Measurements from ENCODE around the gene ADD2. TPM values are rescaled to one million over a fixed set of nuclear protein-coding genes. Genes with fewer than 3 reads are reported as not detected.

Gene ADD2
- total and polyA plus RNA-seq, 2 experiments from 2014 or later, result 34.6 to 223 TPM

GRCh38 chr2:70612574-70612973, 155.4 kb downstream of the ADD2 start:
- no peak for DNase-seq (ENCODE audit: low spot score)
- H3K4me1 Mint-ChIP-seq, result peaks cover 11% of the 10 kb centered on the region; the same call in 2 of the 3 replicates
- Histone ChIP-seq H3F3A (replicated peaks; ENCODE audit: low read depth) (no peaks in the 10 kb centered on the region), H3K4me1 (ENCODE audit: insufficient read depth) (no peaks in the 10 kb centered on the region), H3K36me3 (ENCODE audit: insufficient read depth) (no peaks in the 10 kb centered on the region), H3K27me3 (ENCODE audit: insufficient read depth) (no peaks in the 10 kb centered on the region), H2AFZ (no peak overlapping the region), H3K4me3 (no peak overlapping the region), H3K79me2 (replicated peaks; ENCODE audit: insufficient read depth) (no peaks in the 10 kb centered on the region), H3K27ac (ENCODE audit: low read depth) (no peak overlapping the region), H4K20me1 (replicated peaks; ENCODE audit: insufficient read depth) (no peaks in the 10 kb centered on the region), H3K4me2 (no peak overlapping the region), H3K9me2 (ENCODE audit: insufficient read depth) (no peaks in the 10 kb centered on the region; the same call in 1 of the 2 replicates)
- H3K27me3 Mint-ChIP-seq (ENCODE audit: insufficient read depth, low read depth, poor library complexity), result peaks cover 10% of the 10 kb centered on the region
- no peaks in the 10 kb centered on the region; the same call in 2 of the 3 replicates for H3K9me3 Mint-ChIP-seq
- no peak for ATAC-seq
- H3K27ac Mint-ChIP-seq, result no peak overlapping the region
- no peak for TF ChIP-seq EZH2phosphoT487 (IDR thresholded peaks at IDR 0.05; ENCODE audit: unreplicated experiment)
- TF ChIP-seq ZNF331 (CRISPR knock-in tag; IDR thresholded peaks at IDR 0.05; ENCODE audit: low read depth), result no peak
- TF ChIP-seq STAT1 (IDR thresholded peaks at IDR 0.05; ENCODE audit: unreplicated experiment), result no peak
- no peak for TF ChIP-seq CREB1 (CRISPR knock-in tag; IDR thresholded peaks at IDR 0.05; ENCODE audit: low read depth)
- no peak for TF ChIP-seq ZNF114 (CRISPR knock-in tag; IDR thresholded peaks at IDR 0.05)
- no peaks in the 10 kb centered on the region for H3K36me3 Mint-ChIP-seq (ENCODE audit: low read depth)
- no peak overlapping the region for H3K4me3 Mint-ChIP-seq

DNA sequence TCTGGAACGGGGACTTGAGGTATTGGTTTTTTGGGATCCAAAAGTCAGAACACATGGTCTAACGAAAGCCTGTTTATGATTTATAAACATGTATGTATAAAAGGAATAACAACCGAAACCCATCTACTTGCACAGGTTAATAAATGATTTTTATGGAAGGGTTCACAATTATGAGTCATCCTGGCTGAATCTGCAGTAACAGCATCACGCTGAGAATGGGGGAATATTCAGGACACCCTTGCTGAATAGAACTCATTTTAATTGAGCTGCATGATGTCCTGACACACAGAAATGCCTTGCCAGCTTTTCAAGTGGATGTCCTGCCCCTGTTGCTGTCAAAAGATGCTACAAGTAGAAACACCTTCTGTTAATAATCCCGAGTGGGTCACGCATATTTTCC, 159.6 kb downstream of the ADD2 start:
- no peak overlapping the region for H3K27ac ChIP-seq (ENCODE audit: low read depth)
- no peak overlapping the region for H3K4me2 ChIP-seq
- no peak overlapping the region for H3K4me3 Mint-ChIP-seq
- DNase-seq (ENCODE audit: low spot score) (no peak), ATAC-seq (no peak)
- H3K4me1 ChIP-seq (ENCODE audit: insufficient read depth), result no peaks in the 10 kb centered on the region
- no peaks in the 10 kb centered on the region for H3K79me2 ChIP-seq (replicated peaks; ENCODE audit: insufficient read depth)
- H3K27me3 Mint-ChIP-seq (ENCODE audit: insufficient read depth, low read depth, poor library complexity), result peaks cover 10% of the 10 kb centered on the region
- no peak overlapping the region for H2AFZ ChIP-seq
- H3K27me3 ChIP-seq (ENCODE audit: insufficient read depth), result no peaks in the 10 kb centered on the region
- H4K20me1 ChIP-seq (replicated peaks; ENCODE audit: insufficient read depth), result no peaks in the 10 kb centered on the region
- H3F3A ChIP-seq (replicated peaks; ENCODE audit: low read depth), result no peaks in the 10 kb centered on the region
- H3K4me1 Mint-ChIP-seq, result peaks cover 3% of the 10 kb centered on the region; the same call in 2 of the 3 replicates
- H3K36me3 Mint-ChIP-seq (ENCODE audit: low read depth), result no peaks in the 10 kb centered on the region
- H3K4me3 ChIP-seq, result no peak overlapping the region
- no peak overlapping the region for H3K27ac Mint-ChIP-seq
- no peaks in the 10 kb centered on the region; the same call in 1 of the 2 replicates for H3K9me2 ChIP-seq (ENCODE audit: insufficient read depth)
- H3K36me3 ChIP-seq (ENCODE audit: insufficient read depth), result no peaks in the 10 kb centered on the region
- H3K9me3 Mint-ChIP-seq, result no peaks in the 10 kb centered on the region
- TF ChIP-seq, protein P1, sequence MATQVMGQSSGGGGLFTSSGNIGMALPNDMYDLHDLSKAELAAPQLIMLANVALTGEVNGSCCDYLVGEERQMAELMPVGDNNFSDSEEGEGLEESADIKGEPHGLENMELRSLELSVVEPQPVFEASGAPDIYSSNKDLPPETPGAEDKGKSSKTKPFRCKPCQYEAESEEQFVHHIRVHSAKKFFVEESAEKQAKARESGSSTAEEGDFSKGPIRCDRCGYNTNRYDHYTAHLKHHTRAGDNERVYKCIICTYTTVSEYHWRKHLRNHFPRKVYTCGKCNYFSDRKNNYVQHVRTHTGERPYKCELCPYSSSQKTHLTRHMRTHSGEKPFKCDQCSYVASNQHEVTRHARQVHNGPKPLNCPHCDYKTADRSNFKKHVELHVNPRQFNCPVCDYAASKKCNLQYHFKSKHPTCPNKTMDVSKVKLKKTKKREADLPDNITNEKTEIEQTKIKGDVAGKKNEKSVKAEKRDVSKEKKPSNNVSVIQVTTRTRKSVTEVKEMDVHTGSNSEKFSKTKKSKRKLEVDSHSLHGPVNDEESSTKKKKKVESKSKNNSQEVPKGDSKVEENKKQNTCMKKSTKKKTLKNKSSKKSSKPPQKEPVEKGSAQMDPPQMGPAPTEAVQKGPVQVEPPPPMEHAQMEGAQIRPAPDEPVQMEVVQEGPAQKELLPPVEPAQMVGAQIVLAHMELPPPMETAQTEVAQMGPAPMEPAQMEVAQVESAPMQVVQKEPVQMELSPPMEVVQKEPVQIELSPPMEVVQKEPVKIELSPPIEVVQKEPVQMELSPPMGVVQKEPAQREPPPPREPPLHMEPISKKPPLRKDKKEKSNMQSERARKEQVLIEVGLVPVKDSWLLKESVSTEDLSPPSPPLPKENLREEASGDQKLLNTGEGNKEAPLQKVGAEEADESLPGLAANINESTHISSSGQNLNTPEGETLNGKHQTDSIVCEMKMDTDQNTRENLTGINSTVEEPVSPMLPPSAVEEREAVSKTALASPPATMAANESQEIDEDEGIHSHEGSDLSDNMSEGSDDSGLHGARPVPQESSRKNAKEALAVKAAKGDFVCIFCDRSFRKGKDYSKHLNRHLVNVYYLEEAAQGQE (IDR thresholded peaks at IDR 0.05; ENCODE audit: unreplicated experiment), result no peak
- TF ChIP-seq CREB1 (CRISPR knock-in tag; IDR thresholded peaks at IDR 0.05; ENCODE audit: low read depth) (no peak), POLR2AphosphoS5 (IDR thresholded peaks at IDR 0.05; ENCODE audit: low read depth) (no peak), ZNF331 (CRISPR knock-in tag; IDR thresholded peaks at IDR 0.05; ENCODE audit: low read depth) (no peak), ZNF462 (CRISPR knock-in tag; IDR thresholded peaks at IDR 0.05) (no peak), JUNB (IDR thresholded peaks at IDR 0.05; ENCODE audit: unreplicated experiment) (no peak), CTCF (conservative IDR thresholded peaks at IDR 0.05; ENCODE audit: low read depth in 2 of 2) (no peak), EZH2 (IDR thresholded peaks at IDR 0.05; ENCODE audit: low read depth, unreplicated experiment) (no peak), EZH2phosphoT487 (IDR thresholded peaks at IDR 0.05; ENCODE audit: unreplicated experiment) (no peak)

All from GM23338 (cell line).